ENCODE results near the gene MT1G. TPM values are rescaled to one million over a fixed set of nuclear protein-coding genes. Genes with fewer than 3 reads are reported as not detected.

The MT1G gene
- total RNA-seq, 1 experiment from 2014 or later, result not detected

DNA sequence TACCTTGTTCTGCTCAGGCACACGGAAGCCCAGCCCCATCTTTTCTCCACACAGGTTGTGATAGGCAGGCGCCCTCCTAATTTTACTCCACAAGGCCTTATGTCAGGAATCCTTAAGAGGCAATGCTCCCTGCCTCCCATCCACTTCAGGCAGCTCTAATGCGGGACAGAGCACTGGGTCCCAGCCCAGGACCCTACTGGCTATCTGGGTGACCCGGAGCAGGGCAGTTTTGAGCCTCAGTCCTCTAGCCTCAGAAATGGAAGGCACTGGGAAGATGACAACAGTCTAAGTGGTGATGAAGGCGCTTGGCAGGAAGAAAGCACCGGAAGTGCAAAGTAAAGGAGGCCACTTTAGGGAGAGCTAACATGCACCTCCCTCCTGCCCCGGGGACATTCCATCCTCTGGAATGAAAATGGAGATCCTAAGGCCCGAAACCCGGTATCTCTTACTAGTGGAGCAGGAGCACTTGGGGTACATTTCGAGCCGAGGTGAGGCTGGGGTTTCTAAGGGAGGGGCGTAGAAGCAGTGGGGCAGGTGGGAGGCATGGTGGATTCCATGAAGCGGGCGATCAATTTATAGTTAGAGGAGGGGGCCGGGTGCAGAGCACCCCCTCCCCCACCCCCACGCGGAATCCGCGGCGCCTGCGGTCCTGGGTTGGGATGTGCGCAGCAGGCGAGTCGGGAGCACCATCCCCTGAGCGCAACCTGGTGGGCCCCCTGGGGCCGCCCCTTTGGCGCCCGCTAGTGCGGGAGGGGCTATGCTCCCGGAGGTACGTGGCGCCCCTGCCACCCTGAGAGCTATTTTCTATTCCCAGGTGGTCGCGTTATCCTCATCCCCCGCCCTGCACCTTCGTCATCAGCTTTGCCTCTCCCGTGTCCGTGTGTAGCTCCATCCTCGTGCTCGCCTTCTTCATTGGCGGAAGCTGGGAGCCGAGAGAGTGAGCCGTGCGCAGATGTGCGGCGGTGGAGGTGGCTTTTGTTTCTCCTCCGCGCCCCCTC is 5.2 kb downstream of the MT1G start:
- H3K4me1 Mint-ChIP-seq (ENCODE audit: insufficient read depth, unreplicated experiment), result peaks cover 6% of the 10 kb centered on the region
- TF ChIP-seq, protein P1, sequence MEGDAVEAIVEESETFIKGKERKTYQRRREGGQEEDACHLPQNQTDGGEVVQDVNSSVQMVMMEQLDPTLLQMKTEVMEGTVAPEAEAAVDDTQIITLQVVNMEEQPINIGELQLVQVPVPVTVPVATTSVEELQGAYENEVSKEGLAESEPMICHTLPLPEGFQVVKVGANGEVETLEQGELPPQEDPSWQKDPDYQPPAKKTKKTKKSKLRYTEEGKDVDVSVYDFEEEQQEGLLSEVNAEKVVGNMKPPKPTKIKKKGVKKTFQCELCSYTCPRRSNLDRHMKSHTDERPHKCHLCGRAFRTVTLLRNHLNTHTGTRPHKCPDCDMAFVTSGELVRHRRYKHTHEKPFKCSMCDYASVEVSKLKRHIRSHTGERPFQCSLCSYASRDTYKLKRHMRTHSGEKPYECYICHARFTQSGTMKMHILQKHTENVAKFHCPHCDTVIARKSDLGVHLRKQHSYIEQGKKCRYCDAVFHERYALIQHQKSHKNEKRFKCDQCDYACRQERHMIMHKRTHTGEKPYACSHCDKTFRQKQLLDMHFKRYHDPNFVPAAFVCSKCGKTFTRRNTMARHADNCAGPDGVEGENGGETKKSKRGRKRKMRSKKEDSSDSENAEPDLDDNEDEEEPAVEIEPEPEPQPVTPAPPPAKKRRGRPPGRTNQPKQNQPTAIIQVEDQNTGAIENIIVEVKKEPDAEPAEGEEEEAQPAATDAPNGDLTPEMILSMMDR (IDR thresholded peaks at IDR 0.05; ENCODE audit: unreplicated experiment), result no peak
- H3K27ac Mint-ChIP-seq (ENCODE audit: low read depth, unreplicated experiment), result no peak overlapping the region
- H3K9me3 Mint-ChIP-seq (ENCODE audit: unreplicated experiment), result no peaks in the 10 kb centered on the region
- ChIA-PET POLR2A (no interaction called here), CTCF (no interaction called here)
- BruUV-seq (replicated peaks), result no TSS peak
- intact Hi-C loops (cut with micrococcal nuclease), result no loop called here
- H3K27me3 Mint-ChIP-seq (ENCODE audit: insufficient read depth, unreplicated experiment), result no peaks in the 10 kb centered on the region
- H3K4me3 Mint-ChIP-seq (ENCODE audit: unreplicated experiment), result no peak overlapping the region
- DNase-seq (ENCODE audit: unreplicated experiment), result no peak
- H3K36me3 Mint-ChIP-seq (ENCODE audit: insufficient read depth, unreplicated experiment), result no peaks in the 10 kb centered on the region

DNA sequence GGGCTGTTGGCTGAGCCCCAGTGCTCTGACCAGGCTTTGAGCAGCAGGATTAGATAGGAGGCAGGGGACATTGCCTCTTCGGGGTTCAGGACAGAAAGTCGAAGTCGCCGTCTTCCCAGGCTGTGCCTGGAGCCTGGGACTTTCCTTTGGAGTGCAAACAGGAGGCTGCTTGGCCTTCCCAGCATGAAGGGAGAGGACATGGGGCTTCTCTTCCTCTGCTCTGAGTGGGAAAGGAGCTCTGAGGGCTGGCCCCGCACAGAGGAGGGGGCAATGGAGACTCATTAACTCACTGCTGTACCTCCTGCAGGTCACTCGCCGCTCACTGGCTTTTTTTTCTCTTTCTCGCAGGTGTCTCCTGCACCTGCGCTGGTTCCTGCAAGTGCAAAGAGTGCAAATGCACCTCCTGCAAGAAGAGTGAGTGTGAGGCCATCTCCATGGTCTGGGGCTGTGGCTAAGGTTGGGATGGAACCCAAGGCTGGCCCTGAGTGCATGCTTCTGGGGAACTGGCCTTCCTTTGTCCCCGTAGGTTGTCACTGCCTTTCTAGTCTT is 9.5 kb downstream of the MT1G start:
- no TSS peak for BruUV-seq (replicated peaks)

DNA sequence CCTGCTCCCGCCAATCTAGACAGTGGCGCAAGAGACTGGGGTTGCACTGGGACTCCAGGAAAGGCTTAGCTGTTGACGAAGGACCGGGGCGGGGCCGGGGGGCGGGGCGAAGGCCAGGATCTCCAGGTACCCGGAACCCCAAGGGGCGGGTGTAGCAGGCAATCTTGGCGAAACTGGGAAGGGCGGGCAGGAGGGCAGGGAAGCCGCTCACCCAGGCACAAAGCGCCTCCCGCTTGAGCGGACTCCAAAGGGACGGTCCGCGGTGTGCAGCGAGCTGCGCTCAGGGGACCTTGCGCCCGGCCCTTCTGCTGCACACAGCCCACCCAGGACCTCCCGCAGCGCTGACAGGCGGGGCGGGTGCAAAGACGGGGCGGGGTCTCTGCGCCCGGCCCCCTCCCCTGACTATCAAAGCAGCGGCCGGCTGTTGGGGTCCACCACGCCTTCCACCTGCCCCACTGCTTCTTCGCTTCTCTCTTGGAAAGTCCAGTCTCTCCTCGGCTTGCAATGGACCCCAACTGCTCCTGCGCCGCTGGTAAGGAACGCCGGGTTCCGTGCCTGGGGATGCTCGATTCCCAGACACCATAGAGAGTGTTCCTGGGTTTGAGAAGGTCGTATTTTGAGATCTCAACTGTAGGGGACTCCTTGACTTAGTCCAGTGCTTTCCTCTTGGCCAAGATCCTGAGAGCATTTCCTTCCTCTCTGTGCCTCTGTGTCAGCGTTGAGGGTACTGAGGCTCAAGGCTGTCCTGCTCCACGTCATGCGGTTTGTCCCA is 10.1 kb downstream of the MT1G start, which contains the start of gene MT1F:
Gene MT1F (plus strand): TSS at position 405 of the 772 bp plus-strand sequence. CDS start 100 bp downstream, at position 505.
- no peak within 1 kb of the TSS for H3K27ac Mint-ChIP-seq (ENCODE audit: low read depth, unreplicated experiment)
- peaks cover 21% of the 10 kb centered on the region for H3K4me1 Mint-ChIP-seq (ENCODE audit: insufficient read depth, unreplicated experiment)
- H3K9me3 Mint-ChIP-seq (ENCODE audit: unreplicated experiment), result no peaks in the 10 kb centered on the region
- H3K27me3 Mint-ChIP-seq (ENCODE audit: insufficient read depth, unreplicated experiment), result no peaks in the 10 kb centered on the region
- TF ChIP-seq, protein P1 (IDR thresholded peaks at IDR 0.05; ENCODE audit: unreplicated experiment), result no peak
- POLR2A ChIA-PET, result interaction anchor here (0.5 to 5.6 kb wide), 14 partner anchors 9 to 512 kb away, joined by 3 to 60 read pairs (median 4); partner anchors contain the start of genes MT1E, MT1X and MT2A
- H3K4me3 Mint-ChIP-seq (ENCODE audit: unreplicated experiment), result peak within 1 kb of the TSS; percentile 77
- peak; percentile 95 for DNase-seq (ENCODE audit: unreplicated experiment)
- no TSS peak for BruUV-seq (replicated peaks)
- intact Hi-C loops (cut with micrococcal nuclease), result no loop called here
- CTCF ChIA-PET, result no interaction called here
- peaks cover 4% of the 10 kb centered on the region for H3K36me3 Mint-ChIP-seq (ENCODE audit: insufficient read depth, unreplicated experiment)

More for the DNA sequence above, 9.5 kb downstream of the MT1G start:
- peaks cover 21% of the 10 kb centered on the region for H3K4me1 Mint-ChIP-seq (ENCODE audit: insufficient read depth, unreplicated experiment)
- no peaks in the 10 kb centered on the region for H3K9me3 Mint-ChIP-seq (ENCODE audit: unreplicated experiment)
- H3K4me3 Mint-ChIP-seq (ENCODE audit: unreplicated experiment), result peak overlapping the region; percentile 77
- POLR2A ChIA-PET, result interaction anchor here (0.5 to 5.6 kb wide), 8 partner anchors 15 to 206 kb away, joined by 3 to 60 read pairs (median 5); partner anchors contain the start of genes MT1E and MT1X
- no peak overlapping the region for H3K27ac Mint-ChIP-seq (ENCODE audit: low read depth, unreplicated experiment)
- TF ChIP-seq, protein P1 (IDR thresholded peaks at IDR 0.05; ENCODE audit: unreplicated experiment), result no peak
- intact Hi-C loops (cut with micrococcal nuclease), result no loop called here
- DNase-seq (ENCODE audit: unreplicated experiment), result no peak
- peaks cover 4% of the 10 kb centered on the region for H3K36me3 Mint-ChIP-seq (ENCODE audit: insufficient read depth, unreplicated experiment)
- CTCF ChIA-PET, result interaction anchor here (0.6 kb wide), 1 partner anchor 15 kb away, joined by 3 read pairs; no protein-coding TSS in a partner anchor
- no peaks in the 10 kb centered on the region for H3K27me3 Mint-ChIP-seq (ENCODE audit: insufficient read depth, unreplicated experiment)
